ENCODE results near the gene DACH2.

The DACH2 gene

GRCh38 chrX:86806786-86807185, 658.5 kb downstream of the DACH2 start:
- no peak for DNase-seq (ENCODE audit: low read depth in 2 of 2)

GRCh38 chrX:86809651-86810050, 661.4 kb downstream of the DACH2 start:
- no peak for DNase-seq (ENCODE audit: low read depth in 2 of 2)

- no peak for DNase-seq (ENCODE audit: low read depth in 2 of 2)
These were observed 681.5 kb downstream of the DACH2 start for GRCh38 chrX:86829786-86830185.

- no peak for DNase-seq (ENCODE audit: low read depth in 2 of 2)
These were observed 682.4 kb downstream of the DACH2 start for GRCh38 chrX:86830685-86831084.

GRCh38 chrX:86845101-86845500, 696.9 kb downstream of the DACH2 start:
- DNase-seq (ENCODE audit: low read depth in 2 of 2) = no peak

All from stimulated activated CD8-positive, alpha-beta memory T cell treated with anti-CD3 and anti-CD28 coated beads, Interleukin-15, amount 100 ng/mL, for 48 hours (primary cell).